ENCODE data around the gene ANXA6. TPM values are rescaled to one million over a fixed set of nuclear protein-coding genes. Genes with fewer than 3 reads are reported as not detected.
A peak's percentile ranks its signal among the peaks of the same experiment; 100 is the strongest.

Gene ANXA6
- total RNA-seq, 2 experiments from 2014 or later = 26.1 to 74.1 TPM

- Histone ChIP-seq H3K27ac (ENCODE audit: low read depth, low read length, poor library complexity, severe bottlenecking) (no peak overlapping the region), H2AFZ (ENCODE audit: low read length) (no peak overlapping the region), H3K4me2 (ENCODE audit: low read length) (no peak overlapping the region), H3K79me2 (ENCODE audit: insufficient read depth, low read depth, low read length) (no peaks in the 10 kb centered on the region), H4K20me1 (ENCODE audit: insufficient read depth, low read length) (no peaks in the 10 kb centered on the region), H3K4me3 (ENCODE audit: low read depth, low read length, poor library complexity, severe bottlenecking) (no peak overlapping the region), H3K4me1 (ENCODE audit: insufficient read depth, low read length, poor library complexity, severe bottlenecking) (peaks cover 7% of the 10 kb centered on the region), H3K9me2 (ENCODE audit: insufficient read depth, low read length) (no peaks in the 10 kb centered on the region), H3K36me3 (ENCODE audit: insufficient read depth, low read length) (peaks cover 67% of the 10 kb centered on the region), H3K9me3 (ENCODE audit: low read length) (no peaks in the 10 kb centered on the region)
- no peak for DNase-seq (ENCODE audit: low spot score)
- intact Hi-C loops (cut with micrococcal nuclease; ENCODE audit: unreplicated experiment) = loop anchor here (1.0 kb wide), 3 partner anchors 63 to 187 kb away; no protein-coding TSS in a partner anchor
- TF ChIP-seq CTCF (conservative IDR thresholded peaks at IDR 0.05; ENCODE audit: low read length) = no peak; the same call in 1 of the 2 replicates
- no peak for TF ChIP-seq EZH2phosphoT487 (IDR thresholded peaks at IDR 0.05; ENCODE audit: borderline replicate concordance, low read depth, low read length)
- CTCF ChIA-PET (ENCODE audit: unreplicated experiment) = interaction anchor here (1.0 to 3.7 kb wide), 8 partner anchors 8 to 189 kb away, joined by 3 to 32 read pairs (median 4); no protein-coding TSS in a partner anchor
- POLR2A ChIA-PET = interaction anchor here (0.7 to 1.8 kb wide), 5 partner anchors 29 to 138 kb away, joined by 3 to 5 read pairs (median 3); partner anchors contain the start of gene TNIP1
- no TSS peak for BruUV-seq (replicated peaks)
These were observed 105.5 kb downstream of the ANXA6 start for GRCh38 chr5:151051931-151052608.

GRCh38 chr5:151051066-151051930, 106.3 kb downstream of the ANXA6 start:
- no TSS peak for BruUV-seq (replicated peaks)
- no peaks in the 10 kb centered on the region for H4K20me1 ChIP-seq (ENCODE audit: insufficient read depth, low read length)
- H3K27ac ChIP-seq (ENCODE audit: low read depth, low read length, poor library complexity, severe bottlenecking) = no peak overlapping the region
- no peak overlapping the region for H3K4me2 ChIP-seq (ENCODE audit: low read length)
- TF ChIP-seq CTCF (conservative IDR thresholded peaks at IDR 0.05; ENCODE audit: low read length) (peak; percentile 97), EZH2phosphoT487 (IDR thresholded peaks at IDR 0.05; ENCODE audit: borderline replicate concordance, low read depth, low read length) (no peak)
- CTCF ChIA-PET (ENCODE audit: unreplicated experiment) = interaction anchor here (1.0 to 3.7 kb wide), 7 partner anchors 9 to 190 kb away, joined by 3 to 32 read pairs (median 3); no protein-coding TSS in a partner anchor
- H3K4me1 ChIP-seq (ENCODE audit: insufficient read depth, low read length, poor library complexity, severe bottlenecking) = peaks cover 7% of the 10 kb centered on the region
- POLR2A ChIA-PET = interaction anchor here (0.5 to 1.8 kb wide), 5 partner anchors 30 to 116 kb away, joined by 3 to 5 read pairs (median 3); partner anchors contain the start of gene TNIP1
- no peaks in the 10 kb centered on the region for H3K79me2 ChIP-seq (ENCODE audit: insufficient read depth, low read depth, low read length)
- intact Hi-C loops (cut with micrococcal nuclease; ENCODE audit: unreplicated experiment) = loop anchor here (1.0 kb wide), 3 partner anchors 64 to 188 kb away; no protein-coding TSS in a partner anchor
- peak; percentile 87 for DNase-seq (ENCODE audit: low spot score)
- no peaks in the 10 kb centered on the region for H3K9me2 ChIP-seq (ENCODE audit: insufficient read depth, low read length)
- no peaks in the 10 kb centered on the region for H3K9me3 ChIP-seq (ENCODE audit: low read length)
- H3K36me3 ChIP-seq (ENCODE audit: insufficient read depth, low read length) = peaks cover 68% of the 10 kb centered on the region
- no peak overlapping the region for H3K4me3 ChIP-seq (ENCODE audit: low read depth, low read length, poor library complexity, severe bottlenecking)
- H2AFZ ChIP-seq (ENCODE audit: low read length) = no peak overlapping the region

Other genes with a start within 250 kb of the ANXA6 start
- not detected in 2 replicates for gene GPX3, start 137.2 kb downstream of the ANXA6 start, total RNA-seq (2014; rRNA removed; shearing (Covaris generic))
- not detected in 2 replicates for gene GPX3, start 137.2 kb downstream of the ANXA6 start, total RNA-seq (2022)
- gene TNIP1, start 76.7 kb downstream of the ANXA6 start, total RNA-seq (2014; rRNA removed; shearing (Covaris generic)) = 51.4 and 55.9 TPM in 2 replicates
- gene TNIP1, start 76.7 kb downstream of the ANXA6 start, total RNA-seq (2022) = 76.3 and 77.5 TPM in 2 replicates
- gene CCDC69, start 66.3 kb upstream of the ANXA6 start, total RNA-seq (2014; rRNA removed; shearing (Covaris generic)) = 111 and 123 TPM in 2 replicates
- gene CCDC69, start 66.3 kb upstream of the ANXA6 start, total RNA-seq (2022) = 118 and 119 TPM in 2 replicates
- gene GM2A, start 95.4 kb upstream of the ANXA6 start, total RNA-seq (2014; rRNA removed; shearing (Covaris generic)) = 52.4 and 60.2 TPM in 2 replicates
- 52.9 and 64.5 TPM in 2 replicates for gene GM2A, start 95.4 kb upstream of the ANXA6 start, total RNA-seq (2022)
- gene SLC36A3, start 146.0 kb upstream of the ANXA6 start, total RNA-seq (2014; rRNA removed; shearing (Covaris generic)) = not detected in 2 replicates
- gene SLC36A3, start 146.0 kb upstream of the ANXA6 start, total RNA-seq (2022) = not detected in 2 replicates
- not detected in 2 replicates for gene SLC36A2, start 189.8 kb upstream of the ANXA6 start, total RNA-seq (2014; rRNA removed; shearing (Covaris generic))
- not detected in 2 replicates for gene SLC36A2, start 189.8 kb upstream of the ANXA6 start, total RNA-seq (2022)

All from OCI-LY7 (cell line).